H1 (cell line): ENCODE data around the gene MED29. TPM values are rescaled to one million over a fixed set of nuclear protein-coding genes. Genes with fewer than 3 reads are reported as not detected.

Experiments
- CTCF ChIA-PET: fragments of 300-600 bp; sonication (Branson Sonifier 250); formaldehyde crosslinking; loops from one replicate; lab custom pipeline; 2021; ENCODE audit not compliant: partially characterized antibody; lab: Charles Lee
- POLR2A ChIA-PET: fragments of 300-600 bp; sonication (Branson Sonifier 250); formaldehyde crosslinking; loops from one replicate; lab custom pipeline; 2021; ENCODE audit warnings: inconsistent platforms; ENCODE audit not compliant: partially characterized antibody; lab: Charles Lee
- DNase-seq, 2 experiments: peaks; one replicate each; pipeline versions ENCODE4 v3.0.0 to v3.0.0-alpha.2; 2010 to 2022; ENCODE audit warnings: low spot score in 2 of 2, low read depth in 1 of 2, mixed read lengths in 1 of 2
- FAIRE-seq: peaks from 2 replicates; lab custom pipeline; 2011; peaks lifted over from hg19 to GRCh38; lab: Jason Lieb, UNC
- H2AFZ ChIP-seq: 2 replicates; pipeline ENCODE4 v1.8.1; 2012; ENCODE audit warnings: low read length, inconsistent platforms
- H2AK5ac ChIP-seq: 2 replicates; pipeline ENCODE4 v1.6.1; 2013; ENCODE audit warnings: low read depth, low read length
- H2BK120ac ChIP-seq: replicated peaks from 2 replicates; pipeline ENCODE3; 2013; ENCODE audit warnings: low read depth, low read length, inconsistent platforms
- H2BK12ac ChIP-seq: 2 replicates; pipeline ENCODE4 v1.6.1; 2013; ENCODE audit warnings: low read depth, low read length
- H2BK15ac ChIP-seq: 2 replicates; pipeline ENCODE4 v1.6.1; 2013; ENCODE audit warnings: low read length
- H2BK20ac ChIP-seq: 2 replicates; pipeline ENCODE4 v1.6.1; 2013; ENCODE audit warnings: low read length
- H2BK5ac ChIP-seq: 2 replicates; pipeline ENCODE4 v1.6.1; 2013; ENCODE audit warnings: low read depth, low read length
- H3K14ac ChIP-seq: 2 replicates; pipeline ENCODE4 v1.6.1; 2013; ENCODE audit warnings: inconsistent platforms; ENCODE audit not compliant: insufficient read length
- H3K18ac ChIP-seq: 2 replicates; pipeline ENCODE4 v1.6.1; 2013; ENCODE audit warnings: low read length; ENCODE audit errors: extremely low read depth
- H3K23ac ChIP-seq: 2 replicates; pipeline ENCODE4 v1.6.1; 2013; ENCODE audit warnings: inconsistent platforms; ENCODE audit not compliant: insufficient read length
- H3K23me2 ChIP-seq: 2 replicates; pipeline ENCODE4 v1.6.1; 2013; ENCODE audit warnings: low read depth, low read length
- H3K27ac ChIP-seq: 2 replicates; pipeline ENCODE4 v1.6.1; 2011; ENCODE audit warnings: low read depth, low read length, inconsistent platforms
- H3K27me3 ChIP-seq, 4 experiments: replicated peaks in 1 of 4; 1 replicate in 1 of 4; 2 replicates in 3 of 4; pipeline versions ENCODE4 v1.6.1 to v1.8.1; 2011 to 2013; ENCODE audit warnings: low read length in 3 of 4, mild to moderate bottlenecking in 3 of 4, inconsistent platforms in 2 of 4, mixed read lengths in 2 of 4, moderate library complexity in 1 of 4; ENCODE audit not compliant: control insufficient read depth in 3 of 4, insufficient read depth in 3 of 4; ENCODE audit errors: extremely low read depth in 1 of 4
- H3K36me3 ChIP-seq, 4 experiments: 2 replicates each; pipeline versions ENCODE4 v1.6.1 to v1.8.1; 2011 to 2013; ENCODE audit warnings: mild to moderate bottlenecking in 4 of 4, low read length in 3 of 4, moderate library complexity in 2 of 4, control low read depth in 1 of 4, inconsistent platforms in 1 of 4; ENCODE audit not compliant: insufficient read depth in 4 of 4, control insufficient read depth in 2 of 4
- H3K4ac ChIP-seq: replicated peaks from 2 replicates; pipeline ENCODE3; 2013; ENCODE audit warnings: low read length, low read depth, mixed read lengths, inconsistent platforms; ENCODE audit not compliant: insufficient read length
- H3K4me1 ChIP-seq, 4 experiments: replicated peaks in 1 of 4; 1 replicate in 1 of 4; 2 replicates in 3 of 4; pipeline versions ENCODE4 v1.6.1 to v1.8.1; 2011 to 2013; ENCODE audit warnings: low read length in 3 of 4, inconsistent platforms in 2 of 4, mixed read lengths in 1 of 4; ENCODE audit not compliant: insufficient read depth in 4 of 4, control insufficient read depth in 3 of 4
- H3K4me2 ChIP-seq, 2 experiments: 2 replicates each; pipeline versions ENCODE4 v1.6.1 to v1.8.1; 2011 to 2013; ENCODE audit warnings: low read depth in 2 of 2, low read length in 2 of 2, control low read depth in 1 of 2, inconsistent platforms in 1 of 2, mild to moderate bottlenecking in 1 of 2; ENCODE audit not compliant: insufficient read depth in 1 of 2
- H3K4me3 ChIP-seq, 4 experiments: fragments of 200-600, 300-600 bp in 1 of 4; sonication (generic), shearing (Covaris generic), sonication (Bioruptor Twin) in 1 of 4; 2 replicates each; pipeline versions ENCODE4 v1.5.1 to v1.8.1; 2011 to 2016; ENCODE audit warnings: low read length in 4 of 4, low read depth in 3 of 4, control low read depth in 2 of 4, inconsistent platforms in 2 of 4, mild to moderate bottlenecking in 2 of 4, mixed read lengths in 1 of 4, moderate library complexity in 1 of 4; ENCODE audit not compliant: insufficient read depth in 2 of 4; ENCODE audit errors: extremely low read depth in 1 of 4
- H3K56ac ChIP-seq: replicated peaks from 2 replicates; pipeline ENCODE3; 2013; ENCODE audit warnings: low read depth, mild to moderate bottlenecking, mixed read lengths, low read length, inconsistent platforms; ENCODE audit not compliant: insufficient read length
- H3K79me1 ChIP-seq: 2 replicates; pipeline ENCODE4 v1.6.1; 2013; ENCODE audit warnings: low read depth, low read length, control low read depth
- H3K79me2 ChIP-seq, 2 experiments: 2 replicates each; pipeline versions ENCODE4 v1.6.1 to v1.8.1; 2012 to 2013; ENCODE audit warnings: low read length in 2 of 2, mild to moderate bottlenecking in 2 of 2, inconsistent platforms in 1 of 2; ENCODE audit not compliant: insufficient read depth in 2 of 2, control insufficient read depth in 1 of 2
- H3K9ac ChIP-seq, 4 experiments: replicated peaks in 1 of 4; 1 replicate in 1 of 4; 2 replicates in 3 of 4; pipeline versions ENCODE4 v1.6.1 to v1.8.1; 2011 to 2013; ENCODE audit warnings: low read depth in 3 of 4, low read length in 3 of 4, control low read depth in 2 of 4, mild to moderate bottlenecking in 2 of 4, moderate library complexity in 2 of 4, inconsistent platforms in 1 of 4; ENCODE audit errors: extremely low read depth in 1 of 4
- H3K9me3 ChIP-seq, 2 experiments: 2 replicates each; pipeline versions ENCODE4 v1.6.1 to v1.8.1; 2012 to 2013; ENCODE audit warnings: mild to moderate bottlenecking in 2 of 2, moderate library complexity in 2 of 2, control low read depth in 1 of 2, inconsistent platforms in 1 of 2, low read depth in 1 of 2, low read length in 1 of 2, mixed read lengths in 1 of 2; ENCODE audit not compliant: insufficient read depth in 2 of 2
- H4K20me1 ChIP-seq, 2 experiments: replicated peaks in 1 of 2; 2 replicates each; pipeline versions ENCODE3 to v1.8.1; 2011 to 2013; ENCODE audit warnings: inconsistent platforms in 2 of 2, low read length in 2 of 2, mild to moderate bottlenecking in 1 of 2; ENCODE audit not compliant: insufficient read depth in 2 of 2, control insufficient read depth in 1 of 2
- H4K5ac ChIP-seq: 2 replicates; pipeline ENCODE4 v1.6.1; 2013; ENCODE audit warnings: low read length, low read depth, mixed read lengths, inconsistent platforms; ENCODE audit not compliant: insufficient read length
- H4K8ac ChIP-seq: 2 replicates; pipeline ENCODE4 v1.8.0; 2013; ENCODE audit warnings: mild to moderate bottlenecking, moderate library complexity, low read length, inconsistent platforms; ENCODE audit not compliant: insufficient read depth; ENCODE audit errors: extremely low read depth
- H4K91ac ChIP-seq: replicated peaks from 2 replicates; pipeline ENCODE3; 2013; ENCODE audit warnings: low read length, mixed read lengths, inconsistent platforms; ENCODE audit not compliant: insufficient read length
- CREB1 ChIP-seq: IDR thresholded peaks from 2 replicates; pipeline ENCODE4 v1.6.1; 2012; ENCODE audit warnings: inconsistent platforms
- GABPA ChIP-seq: IDR thresholded peaks from 2 replicates; pipeline ENCODE4 v1.6.1; 2011; ENCODE audit warnings: mild to moderate bottlenecking, low read length, moderate library complexity, borderline replicate concordance; ENCODE audit not compliant: insufficient read depth
- GTF2F1 ChIP-seq: IDR thresholded peaks from 2 replicates; pipeline ENCODE4 v1.6.1; 2012; ENCODE audit warnings: low read depth, low read length, improper control_type of control experiment, borderline replicate concordance
- POLR2A ChIP-seq, 2 experiments: IDR thresholded peaks; 1 replicate in 1 of 2; 2 replicates in 1 of 2; pipeline ENCODE4 v1.6.1; 2011; ENCODE audit warnings: low read depth in 2 of 2, low read length in 2 of 2, mild to moderate bottlenecking in 2 of 2; ENCODE audit errors: control extremely low read depth in 1 of 2
- SIRT6 ChIP-seq: IDR thresholded peaks from one replicate; pipeline ENCODE4 v1.7.1; 2012; ENCODE audit warnings: low read length, inconsistent platforms
- TAF1 ChIP-seq: IDR thresholded peaks from 2 replicates; pipeline ENCODE4 v1.6.1; 2011; ENCODE audit warnings: mild to moderate bottlenecking, low read depth, low read length
- USF2 ChIP-seq: IDR thresholded peaks from 2 replicates; pipeline ENCODE4 v1.6.1; 2011; ENCODE audit warnings: low read length, improper control_type of control experiment
- WGBS, 2 experiments: shearing (Covaris generic) in 1 of 2; methylation state at CpG; one replicate each; pipeline versions ENCODE4 v1.1.6 to v1.1.7; 2013 to 2015; ENCODE audit warnings: low lambda C conversion rate in 2 of 2, mixed read lengths in 2 of 2, inconsistent platforms in 1 of 2, low coverage in 1 of 2, missing lambda C conversion rate in 1 of 2; ENCODE audit not compliant: insufficient replicate concordance in 2 of 2, insufficient coverage in 1 of 2, insufficient read length in 1 of 2; ENCODE audit errors: extremely low coverage in 1 of 2, missing lambda C conversion rate in 1 of 2; 5-methylcytosine and 5-hydroxymethylcytosine counted together
- polyA plus RNA-seq, 7 experiments: library from polyadenylated mRNA; depleted of rRNA in 3 of 7; stranded (reverse) in 5 of 7; unstranded in 2 of 7; fragments of >200 nt in 5 of 7; fragments of 200-250 nt in 2 of 7; gene quantifications; 1 replicate in 5 of 7; 2 replicates in 1 of 7; 4 replicates in 1 of 7; pipeline versions ENCODE4 v1.2.1 to v1.2.3, GENCODE V29; 2011 to 2013; ENCODE audit warnings: missing spikeins in 2 of 7, mixed read lengths in 2 of 7
- total RNA-seq: library from RNA; stranded (reverse); fragmentation: NEBNext Ultra II Directional; extraction: Animal tissue kit (Norgen Biotek cat#: 25700); gene quantifications from 2 replicates; pipeline ENCODE4 v1.2.1, GENCODE V29; 2021
- TF ChIP-seq, protein P1 (sequence below): IDR thresholded peaks from 2 replicates; pipeline ENCODE4 v1.6.1; 2011; ENCODE audit warnings: low read depth, mild to moderate bottlenecking, low read length; ENCODE audit not compliant: insufficient read depth
- TF ChIP-seq, protein P2 (sequence below): IDR thresholded peaks from 2 replicates; pipeline ENCODE4 v1.6.1; 2012; ENCODE audit warnings: inconsistent platforms

Gene MED29
- total and polyA plus RNA-seq, 2 of the 8 experiments (the other 6 are each of a cell fraction or from before 2014, with no cell fraction given) = 31.1 to 52.5 TPM

DNA sequence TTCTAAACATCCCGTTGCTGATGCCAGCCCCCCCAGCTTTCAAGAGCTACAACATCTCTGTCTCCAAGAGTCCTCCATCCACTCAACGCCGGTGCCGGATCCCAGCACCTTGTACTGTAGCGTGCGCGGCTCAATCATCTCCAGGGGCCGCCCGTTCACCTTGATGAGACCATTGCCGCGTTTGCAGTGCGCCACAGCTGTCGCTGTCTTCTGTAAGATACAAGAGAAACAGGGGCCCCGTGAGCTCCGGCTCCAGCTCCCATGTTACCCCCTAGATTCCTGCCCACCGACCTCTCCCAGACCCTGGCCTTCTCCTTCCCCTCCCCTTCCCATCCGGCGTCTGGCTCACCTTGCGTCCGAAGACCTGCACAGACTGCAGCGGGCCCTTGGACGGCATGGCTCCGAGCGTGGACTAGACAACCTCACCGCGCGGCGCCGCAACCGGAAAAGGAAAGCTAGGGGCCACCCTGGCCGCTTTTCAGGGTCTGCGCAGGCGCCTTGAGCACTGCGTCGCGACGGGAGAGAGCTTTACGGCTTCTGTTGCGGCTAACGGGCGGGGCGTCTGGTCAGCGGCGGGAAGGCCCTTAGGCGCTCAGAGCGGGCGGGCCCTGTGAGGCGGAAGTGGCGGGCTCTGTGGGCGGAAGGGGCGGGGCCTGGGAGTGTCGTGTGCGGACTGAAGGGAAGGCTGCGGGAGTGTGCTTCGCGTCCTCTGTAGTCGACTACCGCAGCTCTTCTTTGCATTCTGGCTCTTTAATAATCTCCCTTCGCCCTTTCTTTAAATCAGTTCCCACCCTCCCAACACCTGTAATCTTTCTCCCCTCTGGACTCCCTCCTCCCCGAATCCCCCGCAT lies 44.5 kb downstream of the MED29 start, which contains the start of gene RPS16:
Gene RPS16 (minus strand): TSS at position 451 of the 851 bp plus-strand sequence. CDS start 54 bp downstream, at position 397.
- Histone ChIP-seq H3K4me3 (peak within 1 kb of the TSS; percentile 97 to 99 (median 98)), H3K27me3 (no peaks in the 10 kb centered on the region; a peak in 1 of 7 replicates), H4K5ac (peak within 1 kb of the TSS; percentile 97), H2BK15ac (no peak within 1 kb of the TSS), H3K79me2 (peaks cover 7 to 20% of the 10 kb centered on the region in 2 experiments; a peak in 3 of 4 replicates), H3K9ac (peak within 1 kb of the TSS; percentile 90 to 97 (median 96)), H3K79me1 (peaks cover 8% of the 10 kb centered on the region), H3K23ac (no peak within 1 kb of the TSS), H2BK120ac (no peak within 1 kb of the TSS), H2AK5ac (0 out of 2 replicates have a peak within 1 kb of the TSS, but pooled peaks have one; percentile 75), H3K9me3 (no peaks in the 10 kb centered on the region), H4K8ac (peak within 1 kb of the TSS; percentile 35; the same call in 1 of the 2 replicates), H3K4ac (peak within 1 kb of the TSS; percentile 40), H3K4me2 (peak within 1 kb of the TSS; percentile 82 to 87), H3K4me1 (peaks cover 0 to 10% (median 2%) of the 10 kb centered on the region in 4 experiments; a peak in 6 of 7 replicates), H4K91ac (peak within 1 kb of the TSS; percentile 96), H2BK12ac (peak within 1 kb of the TSS; percentile 7; the same call in 1 of the 2 replicates), H3K23me2 (peaks cover 8% of the 10 kb centered on the region), H3K14ac (peak within 1 kb of the TSS; percentile 49), H3K27ac (peak within 1 kb of the TSS; percentile 91), H2BK5ac (peak within 1 kb of the TSS; percentile 98), H3K36me3 (peaks cover 20 to 30% (median 23%) of the 10 kb centered on the region in 4 experiments), H3K18ac (peak within 1 kb of the TSS; percentile 99), H2BK20ac (no peak within 1 kb of the TSS), H2AFZ (no peak within 1 kb of the TSS), H3K56ac (peak within 1 kb of the TSS; percentile 89), H4K20me1 (peaks cover 2 to 18% of the 10 kb centered on the region in 2 experiments)
- ChIA-PET CTCF (interaction anchor here (0.5 to 1.6 kb wide), 13 partner anchors 9 to 74 kb away, joined by 3 to 11 read pairs (median 5); partner anchors contain the start of genes PLEKHG2 and SUPT5H), POLR2A (interaction anchor here (0.5 to 47.8 kb wide), 35 partner anchors 11 to 398 kb away, joined by 3 to 1154 read pairs (median 7); partner anchors contain the start of genes DLL3, DYRK1B, EID2B and IFNL1)
- no peak for FAIRE-seq
- DNase-seq = peak; percentile 95 to 97
- WGBS, 2 experiments = 2% methylated on average over 56 of the region's 61 CpGs; no CpG with 5 or more reads in 1 of the 2 experiments
- TF ChIP-seq CREB1 (peak; percentile 66), GTF2F1 (peak; percentile 87), POLR2A (IDR thresholded peaks at IDR 0.05; ENCODE audit: control extremely low read depth in 1 of 2, low read depth in 2 of 2, low read length in 2 of 2) (peak; percentile 98 to 100), GABPA (peak; percentile 78), USF2 (no peak), TAF1 (peak; percentile 100), SIRT6 (no peak)
- TF ChIP-seq, protein P1, sequence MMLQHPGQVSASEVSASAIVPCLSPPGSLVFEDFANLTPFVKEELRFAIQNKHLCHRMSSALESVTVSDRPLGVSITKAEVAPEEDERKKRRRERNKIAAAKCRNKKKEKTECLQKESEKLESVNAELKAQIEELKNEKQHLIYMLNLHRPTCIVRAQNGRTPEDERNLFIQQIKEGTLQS = peak; percentile 75
- TF ChIP-seq, protein P2, sequence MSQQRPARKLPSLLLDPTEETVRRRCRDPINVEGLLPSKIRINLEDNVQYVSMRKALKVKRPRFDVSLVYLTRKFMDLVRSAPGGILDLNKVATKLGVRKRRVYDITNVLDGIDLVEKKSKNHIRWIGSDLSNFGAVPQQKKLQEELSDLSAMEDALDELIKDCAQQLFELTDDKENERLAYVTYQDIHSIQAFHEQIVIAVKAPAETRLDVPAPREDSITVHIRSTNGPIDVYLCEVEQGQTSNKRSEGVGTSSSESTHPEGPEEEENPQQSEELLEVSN = peak; percentile 54
